HG03575 (cell line): ENCODE results near the gene FAM83C.
"Not testable (repeated sequence)": the region's sequence is repeated elsewhere in the genome, so short reads cannot be mapped to it uniquely, and the experiment has no call there.

Experiments
- ATAC-seq: cut with Tn5 transposase; IDR thresholded peaks from one replicate; pipeline ENCODE4 v1.9.1; 2021; ENCODE audit not compliant: unreplicated experiment, insufficient number of reproducible peaks, low FRiP score; ENCODE audit errors: extremely low read depth

The FAM83C gene

DNA sequence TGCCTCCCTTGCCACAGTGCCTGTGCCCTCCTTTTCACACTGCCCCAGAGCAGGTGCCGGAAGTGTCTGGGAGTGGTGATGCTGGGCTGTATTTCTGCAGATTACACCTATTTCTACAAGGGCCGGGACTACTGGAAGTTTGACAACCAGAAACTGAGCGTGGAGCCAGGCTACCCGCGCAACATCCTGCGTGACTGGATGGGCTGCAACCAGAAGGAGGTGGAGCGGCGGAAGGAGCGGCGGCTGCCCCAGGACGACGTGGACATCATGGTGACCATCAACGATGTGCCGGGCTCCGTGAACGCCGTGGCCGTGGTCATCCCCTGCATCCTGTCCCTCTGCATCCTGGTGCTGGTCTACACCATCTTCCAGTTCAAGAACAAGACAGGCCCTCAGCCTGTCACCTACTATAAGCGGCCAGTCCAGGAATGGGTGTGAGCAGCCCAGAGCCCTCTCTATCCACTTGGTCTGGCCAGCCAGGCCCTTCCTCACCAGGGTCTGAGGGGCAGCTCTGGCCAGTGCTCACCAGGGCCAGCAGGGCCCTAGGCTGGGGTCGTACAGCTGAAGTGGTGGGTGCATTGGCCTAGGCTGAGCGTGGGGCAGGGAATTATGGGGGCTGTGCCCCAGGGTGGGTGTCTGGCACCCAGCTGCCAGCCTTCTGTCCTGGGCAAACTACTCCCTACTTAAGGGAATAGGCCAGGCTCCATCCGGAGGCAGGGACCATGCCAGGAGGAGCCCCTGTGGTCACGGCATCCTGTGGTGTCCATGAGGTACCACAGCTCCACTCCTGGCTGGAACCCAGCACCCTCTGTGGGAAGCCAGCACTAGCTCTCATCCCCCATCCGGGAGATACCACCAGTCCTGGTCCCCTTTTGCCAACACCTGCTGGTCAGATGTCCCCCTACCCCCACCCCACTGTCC, 17.8 kb downstream of the FAM83C start:
- no peak for ATAC-seq

DNA sequence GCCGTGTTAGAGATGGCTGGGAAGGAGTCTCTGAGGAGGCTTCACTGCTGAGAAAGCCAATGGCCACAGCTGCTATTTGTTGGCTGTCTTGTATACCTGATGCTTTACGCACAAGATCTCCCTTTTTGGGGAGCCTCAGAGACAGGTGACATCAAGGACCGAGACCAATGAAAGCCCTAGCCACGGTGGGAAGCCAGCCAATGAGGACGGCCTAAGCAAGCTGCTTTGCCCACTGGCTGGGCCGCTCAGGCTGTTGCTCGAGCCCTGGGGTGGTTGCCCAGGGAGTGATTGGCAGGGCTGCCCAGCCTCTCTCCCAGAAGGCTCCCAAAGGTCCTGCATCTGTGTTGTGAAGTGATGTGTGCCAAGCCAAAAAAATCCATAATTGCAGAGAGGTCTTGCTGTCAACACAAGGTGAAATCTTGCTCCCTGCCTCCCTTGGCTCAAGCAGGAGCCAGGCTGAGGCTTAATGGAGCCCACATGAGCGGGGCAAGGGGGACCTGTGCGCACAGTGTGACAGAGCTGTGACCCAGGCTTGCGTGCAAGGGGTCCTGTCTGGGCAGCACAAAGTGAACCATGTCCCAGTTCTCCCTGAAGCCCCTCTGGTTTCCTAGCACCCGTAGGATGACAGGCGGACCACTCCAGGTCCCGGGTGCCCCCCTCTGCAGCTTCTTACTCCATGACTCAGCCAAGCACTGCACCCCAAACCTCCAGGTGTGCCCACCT, 18.6 kb downstream of the FAM83C start:
- no peak for ATAC-seq

DNA sequence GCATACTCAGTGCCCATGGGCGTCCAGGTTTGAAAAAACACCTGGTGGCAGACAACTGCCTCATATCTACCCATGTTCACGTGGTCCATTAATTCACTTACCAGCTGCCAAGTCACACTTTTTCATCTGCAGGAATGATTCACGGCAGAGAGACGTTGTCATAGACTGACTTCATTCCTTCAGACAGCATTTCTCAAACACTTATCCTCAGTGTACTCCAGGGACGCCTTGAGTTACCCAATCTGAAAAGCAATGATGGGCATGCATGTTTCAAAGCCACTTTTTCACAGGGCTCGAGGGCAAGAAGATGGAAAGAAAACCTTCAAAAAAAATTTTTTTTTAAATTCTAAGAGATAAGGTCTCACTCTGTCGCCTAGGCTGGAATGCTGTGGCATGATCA, 20.3 kb downstream of the FAM83C start:
- no peak for ATAC-seq

DNA sequence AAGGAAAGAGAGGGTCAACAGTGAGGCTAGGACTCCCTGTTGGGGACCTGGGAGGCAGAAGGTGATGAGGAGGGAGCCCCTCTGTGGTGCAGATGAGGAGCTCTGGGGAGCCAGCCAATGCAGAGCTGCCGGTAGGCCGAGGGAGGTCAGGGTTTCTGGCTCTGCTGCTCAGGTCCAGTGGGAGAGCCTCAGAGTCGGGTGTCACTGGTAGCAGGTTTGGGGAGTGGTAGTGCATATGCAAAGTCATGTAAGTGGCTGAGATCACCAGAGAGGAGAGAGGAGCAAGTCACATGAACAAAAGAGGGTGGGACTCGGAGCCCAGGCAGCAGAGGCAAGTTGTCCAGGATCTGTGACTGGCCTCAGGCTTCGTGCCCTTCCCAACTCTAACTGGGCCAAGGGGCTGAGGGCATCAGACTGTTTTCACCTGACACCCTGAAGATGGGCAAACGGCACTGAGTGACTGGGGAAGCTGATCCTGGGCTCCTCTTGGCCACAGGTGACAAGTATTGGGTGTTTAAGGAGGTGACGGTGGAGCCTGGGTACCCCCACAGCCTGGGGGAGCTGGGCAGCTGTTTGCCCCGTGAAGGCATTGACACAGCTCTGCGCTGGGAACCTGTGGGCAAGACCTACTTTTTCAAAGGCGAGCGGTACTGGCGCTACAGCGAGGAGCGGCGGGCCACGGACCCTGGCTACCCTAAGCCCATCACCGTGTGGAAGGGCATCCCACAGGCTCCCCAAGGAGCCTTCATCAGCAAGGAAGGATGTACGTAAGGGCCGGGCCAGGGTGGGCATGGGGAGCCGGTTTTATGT, 20.9 kb downstream of the FAM83C start:
- ATAC-seq = no peak

DNA sequence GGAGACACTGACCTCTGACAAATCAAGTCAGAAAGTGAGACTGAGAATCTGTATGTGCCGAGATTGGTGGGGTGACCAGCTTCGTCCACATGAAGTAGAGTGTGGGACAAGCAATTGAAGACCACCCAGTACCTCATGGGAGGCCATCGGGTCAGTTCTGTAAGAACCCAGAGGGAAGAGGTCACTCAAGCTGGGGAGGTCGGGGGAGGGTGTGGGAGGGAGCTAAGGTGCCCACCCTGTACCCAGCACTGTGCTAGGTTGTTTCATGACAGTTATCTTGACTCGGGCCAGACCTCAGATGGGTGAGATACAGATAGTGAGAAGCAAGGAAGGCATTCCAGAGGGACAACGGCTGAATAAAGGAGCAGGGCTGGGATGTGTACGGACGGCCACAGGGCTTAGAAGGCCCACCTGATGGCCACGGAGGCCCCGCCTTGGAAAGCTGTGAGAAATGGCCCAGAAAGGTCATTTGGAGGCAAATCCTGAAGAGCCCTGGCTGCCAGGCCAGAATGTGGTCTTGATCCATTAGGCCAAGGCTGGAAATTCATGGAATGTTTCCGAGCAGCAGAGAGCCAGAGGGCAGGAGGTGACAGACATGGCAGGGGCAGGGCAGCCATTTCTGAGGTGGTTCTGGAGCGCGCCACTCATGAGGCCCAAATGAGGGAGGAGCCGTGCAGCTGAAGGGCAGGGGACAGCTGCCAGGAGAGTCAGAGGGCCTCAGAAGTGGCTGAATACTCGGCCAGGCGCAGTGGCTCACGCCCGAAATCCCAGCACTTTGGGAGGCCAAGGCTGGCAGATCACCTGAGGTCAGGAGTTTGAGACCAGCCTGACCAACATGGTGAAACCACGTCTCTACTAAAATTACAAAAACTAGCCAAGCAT, 22.0 kb downstream of the FAM83C start:
- ATAC-seq = no peak

DNA sequence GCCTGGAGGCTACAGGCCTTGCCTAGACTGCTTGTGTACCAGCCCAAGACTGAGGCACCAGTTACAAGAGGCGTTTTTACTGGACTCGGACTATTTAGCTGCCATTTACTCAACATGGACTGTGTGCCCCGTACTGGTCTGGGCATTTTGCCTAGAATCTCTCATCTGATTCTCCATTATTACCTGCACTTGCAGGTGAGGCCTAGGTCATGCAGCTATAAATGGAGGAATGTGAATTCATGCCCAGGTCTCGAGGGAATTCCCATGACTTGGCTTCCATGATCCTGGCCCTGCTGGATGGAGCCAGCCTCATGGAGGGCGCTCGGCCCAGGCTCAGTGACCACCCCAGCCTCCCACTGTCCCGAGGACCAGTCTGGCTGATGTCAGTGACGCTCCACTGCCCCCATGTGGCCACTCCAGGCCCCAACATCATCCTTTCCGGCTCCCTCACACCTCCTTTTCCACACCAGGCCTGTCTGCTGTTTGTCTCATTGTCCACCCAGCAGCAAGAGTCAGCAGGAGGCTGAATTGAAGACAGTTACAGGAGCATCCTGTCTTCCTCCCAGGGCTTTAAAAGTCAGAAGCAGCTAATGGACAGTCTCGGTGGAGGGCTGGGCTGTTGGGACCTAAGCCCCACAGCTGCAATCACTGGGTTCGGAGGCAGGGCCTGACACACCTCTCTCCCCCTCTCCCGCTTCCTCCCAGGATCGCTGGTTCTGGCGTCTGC, 23.0 kb downstream of the FAM83C start:
- ATAC-seq = no peak

DNA sequence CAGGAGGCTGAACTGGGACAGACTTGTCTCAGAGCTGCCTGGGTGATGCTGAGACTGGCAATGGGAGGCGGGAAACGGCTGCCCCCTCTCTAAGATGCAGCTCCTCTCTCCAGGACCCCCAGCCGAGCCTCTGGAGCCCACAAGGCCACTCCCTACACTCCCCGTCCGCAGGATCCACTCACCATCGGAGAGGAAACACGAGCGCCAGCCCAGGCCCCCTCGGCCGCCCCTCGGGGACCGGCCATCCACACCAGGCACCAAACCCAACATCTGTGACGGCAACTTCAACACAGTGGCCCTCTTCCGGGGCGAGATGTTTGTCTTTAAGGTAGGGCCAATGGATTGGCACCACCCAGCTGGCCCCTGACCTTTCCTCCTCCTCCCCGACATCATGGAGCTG, 25.1 kb downstream of the FAM83C start:
- ATAC-seq = no peak

DNA sequence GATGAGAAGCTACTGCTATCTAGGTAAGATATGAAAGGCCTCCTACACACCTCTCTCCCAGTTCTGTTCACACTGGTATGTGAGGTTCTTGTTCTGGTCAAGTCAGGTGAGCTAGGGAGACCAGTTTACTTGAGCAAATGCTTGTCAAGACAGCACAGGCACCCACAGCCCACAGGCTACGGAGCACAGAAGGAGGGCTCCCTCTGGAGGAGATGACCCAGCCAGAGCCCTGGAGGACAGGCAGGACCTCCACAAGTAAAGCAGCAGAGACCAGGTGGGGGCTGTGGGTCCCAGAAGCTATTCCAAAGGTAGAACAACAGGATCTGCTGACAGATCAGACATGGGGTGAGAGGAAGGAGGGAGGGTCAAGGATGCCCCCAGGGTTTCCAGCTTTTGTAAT, 27.5 kb downstream of the FAM83C start:
- no peak for ATAC-seq

DNA sequence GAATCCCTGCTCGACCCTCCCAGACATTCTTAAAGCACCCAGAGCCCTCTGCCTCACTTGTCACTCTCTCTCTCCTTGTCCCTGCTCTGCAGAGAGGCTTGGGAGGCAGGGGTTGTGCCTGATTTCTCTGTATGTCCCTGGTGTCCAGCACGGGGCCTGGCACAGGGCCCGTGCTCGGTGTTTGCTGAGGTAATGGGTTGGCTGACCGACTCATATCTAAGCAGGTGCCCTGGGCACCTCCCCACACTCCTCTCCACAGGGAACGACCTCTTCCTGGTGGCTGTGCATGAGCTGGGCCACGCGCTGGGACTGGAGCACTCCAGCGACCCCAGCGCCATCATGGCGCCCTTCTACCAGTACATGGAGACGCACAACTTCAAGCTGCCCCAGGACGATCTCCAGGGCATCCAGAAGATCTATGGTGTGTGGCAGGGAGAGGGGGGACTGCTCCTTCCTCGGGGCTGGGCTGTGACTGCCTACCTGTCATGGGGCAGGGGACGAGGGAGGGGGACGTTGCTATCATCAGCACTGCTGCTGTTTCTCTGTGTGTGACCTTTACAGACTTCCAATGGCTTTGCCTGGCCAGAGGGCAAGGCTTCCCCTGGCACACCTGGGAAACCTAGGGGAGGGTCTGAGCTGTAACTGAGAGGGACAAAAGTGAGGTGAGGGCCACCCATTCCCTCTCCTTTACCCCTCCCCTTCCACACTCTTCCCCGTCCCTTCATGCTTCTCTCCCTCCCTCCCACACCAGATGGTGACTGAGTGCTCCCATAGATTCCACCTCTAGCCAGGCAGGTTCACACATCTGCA, 28.5 kb downstream of the FAM83C start:
- no peak for ATAC-seq

DNA sequence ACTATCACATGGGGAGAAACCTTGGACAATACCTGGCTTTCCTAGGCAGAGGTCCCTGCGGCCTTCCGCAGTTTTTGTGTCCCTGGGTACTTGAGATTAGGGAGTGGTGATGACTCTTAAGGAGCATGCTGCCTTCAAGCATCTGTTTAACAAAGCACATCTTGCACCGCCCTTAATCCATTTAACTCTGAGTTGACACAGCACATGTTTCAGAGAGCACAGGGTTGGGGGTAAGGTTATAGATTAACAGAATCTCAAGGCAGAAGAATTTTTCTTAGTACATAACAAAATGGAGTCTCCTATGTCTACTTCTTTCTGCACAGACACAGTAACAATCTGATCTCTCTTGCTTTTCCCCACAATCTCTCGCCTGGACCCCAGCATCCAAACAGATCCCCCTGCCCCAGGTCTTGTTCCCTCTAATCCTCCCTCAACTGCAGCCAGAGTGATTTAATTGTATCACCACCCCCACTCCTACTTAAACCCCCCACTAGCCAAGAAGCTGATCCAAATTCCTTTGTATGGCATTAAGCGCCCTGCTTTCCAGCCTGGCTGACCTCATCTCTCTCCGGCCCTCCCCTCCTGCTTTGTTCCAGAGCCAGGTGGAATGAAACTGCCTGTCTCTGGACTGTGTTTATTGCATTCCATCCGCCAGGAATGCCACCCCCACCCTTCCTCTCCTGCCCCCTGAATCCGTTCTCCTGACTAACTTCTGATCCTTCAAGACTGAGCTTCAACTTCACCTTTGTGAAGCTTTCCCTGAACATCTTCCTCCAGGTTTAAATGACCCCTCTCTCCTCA, 29.3 kb downstream of the FAM83C start:
- not testable (repeated sequence) for ATAC-seq

DNA sequence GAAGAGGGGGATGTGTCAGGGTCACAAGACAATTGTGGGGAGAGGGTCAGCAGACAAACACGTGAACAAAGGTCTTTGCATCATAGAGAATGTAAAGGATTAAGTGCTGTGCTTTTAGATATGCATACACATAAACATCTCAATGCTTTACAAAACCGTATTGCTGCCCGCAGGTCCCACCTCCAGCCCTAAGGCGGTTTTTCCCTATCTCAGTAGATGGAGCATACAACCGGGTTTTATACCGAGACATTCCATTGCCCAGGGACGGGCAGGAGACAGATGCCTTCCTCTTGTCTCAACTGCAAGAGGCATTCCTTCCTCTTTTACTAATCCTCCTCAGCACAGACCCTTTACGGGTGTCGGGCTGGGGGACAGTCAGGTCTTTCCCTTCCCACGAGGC, 29.9 kb downstream of the FAM83C start:
- ATAC-seq = not testable (repeated sequence)

DNA sequence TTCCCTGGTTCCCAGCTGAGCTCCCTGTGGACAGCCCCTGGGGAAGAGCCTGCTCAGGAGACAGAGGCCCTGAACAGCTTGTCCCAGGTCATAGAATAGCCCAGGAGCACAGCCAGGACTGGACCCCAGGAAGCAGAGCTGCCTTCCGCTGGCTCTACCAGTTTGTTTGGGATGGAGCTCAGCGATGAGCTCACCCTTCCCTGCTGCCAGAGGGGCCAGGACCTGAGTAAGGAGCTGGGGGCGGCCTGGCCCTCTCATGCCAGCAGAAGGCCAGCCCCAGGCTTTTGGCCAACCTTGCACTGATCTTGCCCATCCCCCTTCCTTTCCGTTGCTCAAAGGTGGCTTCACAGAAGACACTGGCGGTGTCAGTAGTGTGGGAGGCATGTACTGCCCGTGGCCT, 31.8 kb downstream of the FAM83C start:
- ATAC-seq = no peak

DNA sequence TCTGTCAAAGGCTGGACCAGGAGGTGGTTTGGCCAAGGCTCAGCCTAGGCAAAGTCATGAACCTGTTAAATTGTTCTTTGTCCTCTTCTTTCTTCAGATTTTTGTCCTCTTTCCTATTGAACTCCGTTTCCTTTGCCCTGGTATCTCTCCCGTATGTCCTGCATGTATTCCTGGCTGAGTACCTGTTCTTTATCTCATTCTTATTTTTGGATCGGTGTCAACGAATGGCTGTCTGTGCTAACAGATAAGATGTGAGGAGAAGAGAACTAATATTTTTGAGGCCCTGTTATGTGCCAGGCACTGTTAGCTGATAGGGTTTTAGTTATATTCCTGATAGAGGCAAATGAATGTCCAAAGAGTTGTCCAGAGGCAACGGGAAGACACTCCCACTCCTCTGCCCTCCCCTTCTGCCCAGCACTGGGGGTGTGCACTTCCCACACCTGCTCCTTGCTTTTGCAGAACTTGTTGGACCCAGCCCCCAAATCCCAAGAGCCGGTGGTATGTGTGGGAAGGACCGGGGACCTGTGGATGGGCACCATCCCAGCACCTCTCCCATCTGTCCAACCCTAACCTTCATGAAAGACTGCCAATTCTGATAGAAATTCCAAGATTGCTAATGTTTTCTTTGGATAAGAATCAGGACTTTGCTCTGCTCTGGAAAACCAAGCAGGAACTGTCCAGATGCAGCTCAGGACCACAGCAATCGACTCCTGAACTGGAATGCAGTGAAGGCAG, 34.9 kb downstream of the FAM83C start:
- no peak for ATAC-seq

DNA sequence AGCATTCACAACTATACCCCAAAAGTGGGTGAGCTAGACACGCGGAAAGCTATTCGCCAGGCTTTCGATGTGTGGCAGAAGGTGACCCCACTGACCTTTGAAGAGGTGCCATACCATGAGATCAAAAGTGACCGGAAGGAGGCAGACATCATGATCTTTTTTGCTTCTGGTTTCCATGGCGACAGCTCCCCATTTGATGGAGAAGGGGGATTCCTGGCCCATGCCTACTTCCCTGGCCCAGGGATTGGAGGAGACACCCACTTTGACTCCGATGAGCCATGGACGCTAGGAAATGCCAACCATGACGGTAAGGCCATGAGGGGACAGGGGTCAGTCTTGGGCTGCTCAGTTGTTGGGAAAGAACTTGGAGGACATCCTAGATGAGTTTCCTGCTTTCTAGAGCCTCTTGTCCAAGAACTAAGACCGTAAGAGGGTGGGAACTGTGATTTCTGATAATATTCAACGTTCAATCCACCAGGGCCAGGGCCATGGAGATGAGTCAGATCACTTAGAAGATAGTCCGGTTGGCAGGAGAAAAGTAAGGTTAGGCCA, 37.7 kb downstream of the FAM83C start:
- ATAC-seq = no peak

DNA sequence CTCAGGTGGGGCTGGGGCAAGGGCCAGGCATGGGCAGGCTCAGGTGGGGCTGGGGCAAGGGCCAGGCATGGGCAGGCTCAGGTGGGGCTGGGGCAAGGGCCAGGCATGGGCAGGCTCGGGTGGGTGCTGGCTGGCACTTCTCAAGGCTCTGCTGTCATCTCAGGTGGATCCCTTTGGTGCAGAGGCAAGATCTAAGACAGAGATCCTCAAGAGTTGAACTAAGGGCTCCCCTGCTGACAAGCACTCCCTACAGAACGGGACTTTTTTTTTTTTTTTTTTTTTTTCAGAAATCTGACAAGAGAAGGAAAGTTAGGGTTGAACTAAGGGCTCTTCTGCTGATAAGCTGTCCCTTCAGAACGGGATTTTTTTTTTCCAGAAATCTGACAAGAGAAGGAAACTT, 39.2 kb downstream of the FAM83C start:
- no peak for ATAC-seq

DNA sequence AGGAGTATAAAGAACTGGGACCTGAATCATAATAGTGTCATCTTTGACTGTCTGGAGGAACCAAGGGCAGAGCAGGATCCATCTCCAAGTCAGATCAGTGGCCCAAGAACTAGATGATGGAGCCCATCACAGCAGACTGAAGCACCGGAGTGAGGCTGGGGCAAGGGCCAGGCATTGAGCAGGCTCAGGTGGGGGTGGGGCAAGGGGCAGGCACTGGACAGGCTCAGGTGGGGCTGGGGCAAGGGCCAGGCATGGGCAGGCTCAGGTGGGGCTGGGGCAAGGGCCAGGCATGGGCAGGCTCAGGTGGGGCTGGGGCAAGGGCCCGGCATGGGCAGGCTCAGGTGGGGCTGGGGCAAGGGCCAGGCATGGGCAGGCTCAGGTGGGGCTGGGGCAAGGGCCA, 39.6 kb downstream of the FAM83C start:
- not testable (repeated sequence) for ATAC-seq
